GM04503 (cell line): ENCODE measurements around the gene AGT.

Source experiments
- DNase-seq: peaks from one replicate; pipeline ENCODE4 v3.0.0-alpha.2; 2012; ENCODE audit warnings: low read depth

The AGT gene

DNA sequence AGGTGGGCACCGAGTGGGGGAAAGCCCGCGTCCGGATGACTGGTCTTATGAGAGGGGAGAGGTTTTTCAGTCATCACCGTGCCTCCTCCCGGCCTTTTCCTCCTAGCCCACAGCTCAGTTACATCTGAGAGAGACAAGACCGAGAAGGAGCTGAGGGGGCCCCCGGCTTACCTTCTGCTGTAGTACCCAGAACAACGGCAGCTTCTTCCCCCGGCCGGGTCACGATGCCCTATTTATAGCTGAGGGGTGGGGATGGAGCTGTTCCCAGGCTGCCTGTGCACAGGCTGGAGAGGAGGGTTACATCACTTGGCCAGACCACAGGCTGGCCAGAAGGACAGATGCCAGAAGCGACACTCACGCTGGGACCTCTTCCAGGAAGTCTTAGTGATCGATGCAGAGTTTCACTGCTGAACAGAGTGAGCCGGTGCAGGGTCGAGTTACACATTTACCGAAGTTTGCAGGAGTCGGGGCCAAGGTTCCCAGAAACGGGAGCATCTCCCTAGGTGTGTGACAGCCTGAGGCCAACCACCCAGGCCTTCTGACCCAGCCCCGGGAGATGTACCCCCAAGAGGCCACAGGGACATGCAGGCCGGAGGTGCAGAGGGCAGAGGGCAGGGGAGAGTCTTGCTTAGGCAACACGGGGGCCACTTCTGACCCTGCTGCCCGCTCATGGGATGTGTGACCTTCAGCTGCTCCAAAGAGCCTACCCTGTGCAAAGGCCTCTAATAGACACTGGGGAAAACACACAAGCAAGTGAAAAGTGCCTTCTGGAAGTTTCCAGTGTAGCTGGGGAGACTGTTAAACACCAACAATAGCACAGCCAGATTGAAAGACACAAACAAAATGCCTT lies at the start of gene AGT:
AGT (minus strand) TSS at position 208 of the 850 bp plus-strand sequence. CDS start 3,299 bp downstream, outside the sequence.
- DNase-seq: peak; percentile 64

DNA sequence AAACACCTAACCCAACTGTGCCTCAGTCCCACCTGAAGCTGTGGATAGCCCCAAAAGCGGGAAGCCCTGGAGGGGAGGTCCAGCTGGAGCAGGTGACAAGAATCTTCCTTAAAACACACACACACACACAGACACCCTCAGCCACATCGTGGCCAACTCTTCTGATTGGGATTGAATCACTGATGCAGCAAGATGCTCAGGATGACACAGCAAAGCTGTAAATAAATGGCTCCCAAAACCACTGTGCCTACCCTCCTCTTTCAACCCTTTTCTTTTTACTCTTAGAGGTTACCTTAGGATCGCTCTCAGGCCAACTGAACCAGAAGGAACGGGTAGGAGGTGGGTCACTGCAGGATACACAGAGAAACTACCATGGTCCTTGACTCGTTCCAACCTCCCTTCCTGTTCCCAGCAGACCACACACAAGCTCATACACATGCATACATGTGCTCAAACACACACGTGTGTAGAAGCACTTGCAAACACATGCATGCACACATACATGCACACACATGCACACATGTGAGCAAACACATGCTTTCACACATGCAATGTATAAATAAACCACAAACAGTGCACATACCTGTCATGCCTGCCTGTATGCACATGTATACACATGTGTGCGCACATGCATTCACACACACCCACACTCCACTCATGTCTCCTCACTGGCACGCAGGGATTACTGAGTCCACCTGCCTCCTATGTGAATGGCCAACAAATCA lies 47.7 kb upstream of the AGT start:
- DNase-seq: no peak

GRCh38 chr1:230760360-230760827 lies 46.5 kb upstream of the AGT start:
- DNase-seq: no peak

DNA sequence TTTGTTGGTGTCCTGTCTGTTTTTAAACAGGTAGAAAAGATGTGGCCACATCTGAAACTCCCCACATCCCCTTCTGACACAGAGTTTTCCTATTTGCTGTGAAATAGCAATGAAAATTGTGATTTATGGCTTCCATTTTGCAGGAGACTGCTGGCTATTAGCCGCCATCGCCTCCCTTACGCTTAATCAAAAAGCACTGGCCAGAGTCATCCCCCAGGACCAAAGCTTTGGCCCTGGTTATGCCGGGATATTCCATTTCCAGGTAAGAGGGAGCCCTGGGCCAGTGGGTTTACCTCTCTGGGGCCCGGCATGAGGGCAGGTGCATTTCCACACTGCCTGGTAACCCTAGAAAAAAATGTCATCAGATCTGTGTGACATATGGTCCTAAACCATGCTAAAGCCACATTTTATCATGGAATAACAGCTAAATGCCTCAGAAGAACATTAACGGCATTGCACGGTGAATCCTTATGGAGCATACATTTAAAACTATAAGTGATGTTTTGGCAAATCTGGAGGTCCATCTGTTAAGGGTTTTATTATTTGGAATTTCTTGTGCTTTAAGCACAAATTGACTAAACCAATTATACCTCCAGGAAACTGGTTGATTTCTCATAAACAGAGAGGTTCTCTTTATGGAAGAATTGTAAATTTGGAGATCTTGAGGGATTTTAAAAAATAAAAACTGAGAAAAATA lies 45.6 kb upstream of the AGT start:
- no peak for DNase-seq

DNA sequence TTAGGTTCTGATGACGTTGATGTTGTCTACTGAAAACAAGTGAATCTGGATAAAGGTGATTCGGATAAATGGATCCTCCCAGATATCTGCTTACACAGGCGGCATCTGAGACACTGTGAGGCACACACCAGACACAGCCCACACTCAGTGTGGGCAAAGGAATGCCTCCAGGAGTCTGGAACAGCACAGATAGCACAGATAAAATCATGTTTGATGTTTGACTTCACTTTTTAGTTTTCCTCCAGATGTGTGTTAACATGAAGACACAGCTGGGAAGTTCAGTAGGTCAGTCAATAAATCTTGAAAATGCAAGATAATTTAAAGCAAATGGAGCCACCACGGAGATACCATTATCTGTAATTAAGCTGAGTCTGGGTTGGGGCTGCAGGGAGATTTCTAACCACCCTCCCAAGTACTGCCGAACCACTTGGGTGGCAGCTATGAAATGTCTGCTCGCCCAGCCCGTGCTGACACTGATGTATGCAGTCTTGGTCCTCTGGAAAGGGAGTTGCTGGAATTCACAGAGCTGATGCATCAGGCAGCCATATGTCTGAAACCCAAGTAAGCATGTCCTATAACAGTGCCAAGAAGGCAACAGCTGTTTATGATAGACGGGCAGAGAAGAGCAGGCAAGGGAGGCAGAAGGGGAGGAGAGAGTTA lies 44.9 kb upstream of the AGT start:
- no peak for DNase-seq

GRCh38 chr1:230757856-230758708 lies 44.2 kb upstream of the AGT start:
- no peak for DNase-seq

DNA sequence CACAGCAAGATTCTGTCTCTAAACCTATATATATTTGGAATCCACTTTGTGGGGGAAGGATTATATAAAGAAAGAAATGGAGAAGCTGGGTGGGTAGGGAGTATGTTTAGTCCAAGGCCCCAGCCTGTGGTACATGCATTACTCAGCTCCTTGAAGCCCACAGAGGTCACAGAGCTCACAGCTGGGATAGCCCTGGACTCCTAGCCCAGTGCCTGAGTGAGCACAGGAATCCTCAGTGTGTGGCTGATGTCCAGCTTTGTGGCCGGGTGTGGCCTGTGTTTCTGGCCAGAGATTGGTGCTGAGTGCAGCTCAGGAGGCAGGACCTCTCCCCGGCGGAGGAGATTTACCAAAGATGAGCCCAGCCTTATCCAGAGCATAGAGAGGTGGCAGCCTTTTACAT lies 40.9 kb upstream of the AGT start:
- no peak for DNase-seq

GRCh38 chr1:230753586-230754251 lies 39.8 kb upstream of the AGT start:
- DNase-seq: no peak

GRCh38 chr1:230753191-230753585 lies 39.3 kb upstream of the AGT start:
- DNase-seq: no peak

DNA sequence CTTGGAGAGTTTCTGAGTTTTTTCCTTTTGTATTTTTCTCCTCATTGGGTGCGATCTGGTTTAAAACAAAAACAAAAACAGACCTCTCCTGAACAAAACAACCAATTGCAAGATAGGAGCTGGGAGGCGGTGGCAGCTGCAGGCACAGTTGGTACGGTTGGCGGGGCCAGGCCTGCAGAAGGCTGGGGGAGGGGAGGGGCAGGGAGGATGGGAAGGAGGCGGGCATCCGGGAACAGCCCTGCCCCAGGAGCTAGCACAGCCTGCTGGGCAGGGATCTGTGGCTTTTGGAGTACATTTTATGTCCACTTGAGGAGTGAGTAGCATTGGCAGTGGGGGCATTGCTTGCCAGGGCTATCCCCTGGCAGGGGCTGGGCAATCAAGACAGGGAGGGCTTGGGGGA lies 38.5 kb upstream of the AGT start:
- DNase-seq: no peak

- DNase-seq: no peak
Observed at GRCh38 chr1:230750986-230751625, 37.2 kb upstream of the AGT start.

GRCh38 chr1:230750576-230750975 lies 36.7 kb upstream of the AGT start:
- DNase-seq: no peak

DNA sequence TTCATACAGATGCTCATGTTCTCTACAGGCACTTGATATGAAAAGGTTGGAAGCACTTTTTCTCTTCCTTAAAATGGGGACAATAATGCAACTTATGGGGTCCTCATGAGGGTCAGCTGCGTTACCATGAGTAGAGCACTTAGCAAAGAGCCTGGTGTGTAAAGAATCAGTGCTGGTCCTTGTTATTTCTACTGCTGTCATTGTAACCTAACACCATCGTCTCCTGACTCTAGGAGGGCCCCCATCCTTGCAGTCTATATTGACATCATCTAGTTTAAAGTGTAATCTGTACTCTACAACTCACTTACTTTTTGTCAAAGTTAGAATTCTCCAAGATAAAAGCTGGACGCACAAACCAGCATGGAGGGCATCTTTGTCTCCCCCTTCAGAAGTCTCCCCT lies 35.7 kb upstream of the AGT start:
- DNase-seq: no peak

DNA sequence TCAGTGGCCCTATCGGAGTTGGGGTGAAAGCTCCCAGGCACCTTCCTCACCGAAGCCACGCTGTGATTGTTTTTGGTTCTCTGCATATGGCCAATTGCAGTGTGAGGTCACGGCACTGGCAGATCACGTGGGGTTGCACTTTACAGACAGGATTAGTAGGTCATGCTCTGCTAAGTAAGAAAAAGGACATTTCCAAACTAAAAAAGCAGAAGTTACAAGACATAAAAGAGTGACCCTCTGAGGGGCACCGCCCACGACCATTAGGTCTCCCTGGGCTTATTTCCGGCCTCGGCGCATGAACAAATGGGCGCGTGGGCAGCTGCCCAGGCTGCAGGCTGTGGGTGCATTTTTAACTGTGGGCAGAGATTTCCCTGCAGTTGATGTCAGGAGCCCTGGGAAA lies 35.2 kb upstream of the AGT start:
- DNase-seq: no peak

- no peak for DNase-seq
Observed at GRCh38 chr1:230747890-230748800, 34.2 kb upstream of the AGT start.

- no peak for DNase-seq
Observed at GRCh38 chr1:230747127-230747730, 33.3 kb upstream of the AGT start, which contains the start of gene CAPN9. Gene CAPN9 (plus strand): TSS chr1:230747388. CDS start chr1:230747497, 109 bp downstream.

GRCh38 chr1:230746617-230747016 lies 32.7 kb upstream of the AGT start:
- no peak for DNase-seq

DNA sequence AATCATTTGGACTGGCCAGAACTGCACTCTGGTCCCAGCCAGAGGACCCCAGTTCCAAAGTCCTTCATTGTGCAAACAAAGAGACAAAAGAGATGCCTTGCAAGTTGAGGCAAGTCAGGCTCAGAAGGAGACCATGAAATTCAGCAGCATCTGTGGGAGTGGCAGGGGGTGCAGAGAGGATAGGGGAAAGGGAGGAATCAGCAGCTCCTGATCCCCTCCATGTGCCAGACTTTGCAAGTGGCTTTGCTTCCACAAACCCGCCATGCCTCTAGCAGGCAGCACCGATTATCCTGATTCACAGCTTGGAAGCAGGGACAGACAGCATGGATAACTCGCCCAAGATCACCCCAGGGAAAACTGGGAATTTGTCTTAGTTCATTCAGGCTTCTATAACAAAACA lies 31.1 kb upstream of the AGT start:
- no peak for DNase-seq
